ENCODE results near the gene SPHK2.
A peak's percentile ranks its signal among the peaks of the same experiment; 100 is the strongest.

SPHK2 gene

GRCh38 chr19:48606463-48607358 is 12.6 kb upstream of the SPHK2 start, which contains the start of gene SPACA4:
Gene SPACA4, plus strand, starts transcription at chr19:48606742. Its CDS starts 237 bp downstream, at chr19:48606979.
- DNase-seq (ENCODE audit: low read depth in 2 of 2): no peak

- DNase-seq (ENCODE audit: low read depth in 2 of 2): no peak
Measured at GRCh38 chr19:48607359-48607755, 11.9 kb upstream of the SPHK2 start.

- DNase-seq (ENCODE audit: low read depth in 2 of 2): no peak
Measured at GRCh38 chr19:48608798-48609263, 10.5 kb upstream of the SPHK2 start.

GRCh38 chr19:48609571-48610108 is 9.7 kb upstream of the SPHK2 start:
- DNase-seq (ENCODE audit: low read depth in 2 of 2): no peak

- DNase-seq (ENCODE audit: low read depth in 2 of 2): no peak
Measured at GRCh38 chr19:48611872-48612271, 7.4 kb upstream of the SPHK2 start.

- DNase-seq (ENCODE audit: low read depth in 2 of 2): no peak
Measured at GRCh38 chr19:48613024-48613851, 6.1 kb upstream of the SPHK2 start.

GRCh38 chr19:48613852-48614435 is 5.4 kb upstream of the SPHK2 start:
- DNase-seq (ENCODE audit: low read depth in 2 of 2): no peak

GRCh38 chr19:48614436-48615230 is 4.7 kb upstream of the SPHK2 start, which contains the start of gene FAM83E:
Gene FAM83E, minus strand, starts transcription at chr19:48615076. Its CDS starts 1,704 bp downstream, at chr19:48613372.
- no peak for DNase-seq (ENCODE audit: low read depth in 2 of 2)

GRCh38 chr19:48615231-48616040 is 3.9 kb upstream of the SPHK2 start:
- no peak for DNase-seq (ENCODE audit: low read depth in 2 of 2)

- DNase-seq (ENCODE audit: low read depth in 2 of 2): no peak
Measured at GRCh38 chr19:48616041-48616436, 3.3 kb upstream of the SPHK2 start.

- DNase-seq (ENCODE audit: low read depth in 2 of 2): no peak
Measured at GRCh38 chr19:48616491-48617056, 2.7 kb upstream of the SPHK2 start.

GRCh38 chr19:48617146-48617937 is 2.0 kb upstream of the SPHK2 start:
- DNase-seq (ENCODE audit: low read depth in 2 of 2): no peak

- no peak for DNase-seq (ENCODE audit: low read depth in 2 of 2)
Measured at GRCh38 chr19:48618278-48618915, 909 bp upstream of the SPHK2 start.

- DNase-seq (ENCODE audit: low read depth in 2 of 2): no peak
Measured at GRCh38 chr19:48619692-48620585, 633 bp downstream of the SPHK2 start.

- DNase-seq (ENCODE audit: low read depth in 2 of 2): no peak
Measured at GRCh38 chr19:48623556-48624066, 4.3 kb downstream of the SPHK2 start.

- peak; percentile 99 for DNase-seq (ENCODE audit: low read depth in 2 of 2)
Measured at GRCh38 chr19:48624067-48624594, 4.8 kb downstream of the SPHK2 start.

Measured in stimulated activated CD8-positive, alpha-beta memory T cell treated with anti-CD3 and anti-CD28 coated beads, Interleukin-2, amount 100 ng/mL, for 48 hours (primary cell).